ENCODE data around the gene RAB8B.

RAB8B gene

GRCh38 chr15:63185206-63185605 lies 4.2 kb upstream of the RAB8B start:
- H3K9ac ChIP-seq (ENCODE audit: low read length): no peak overlapping the region
- no peak for TF ChIP-seq EZH2phosphoT487 (conservative IDR thresholded peaks at IDR 0.05; ENCODE audit: low read length)
- TF ChIP-seq CTCF (IDR thresholded peaks at IDR 0.05; ENCODE audit: insufficient read depth, low read length, poor library complexity, severe bottlenecking): no peak
- H3K36me3 ChIP-seq (ENCODE audit: low read length): no peaks in the 10 kb centered on the region
- no peak overlapping the region for H2AFZ ChIP-seq (ENCODE audit: low read depth, low read length, severe bottlenecking)
- peaks cover 8% of the 10 kb centered on the region for H3K79me2 ChIP-seq (ENCODE audit: insufficient read depth, low read length)
- no peaks in the 10 kb centered on the region for H3K27me3 ChIP-seq (ENCODE audit: low read length)
- no peak overlapping the region for H3K27ac ChIP-seq (ENCODE audit: low read depth, low read length)
- H3K4me3 ChIP-seq (ENCODE audit: insufficient read depth, low read length, poor library complexity, severe bottlenecking): no peak overlapping the region
- peaks cover 2% of the 10 kb centered on the region; the same call in 1 of the 2 replicates for H3F3A ChIP-seq (ENCODE audit: insufficient read depth)
- H3K9me3 ChIP-seq (ENCODE audit: insufficient read depth, low read length): no peaks in the 10 kb centered on the region
- H3K4me2 ChIP-seq (ENCODE audit: low read depth, low read length, poor library complexity, severe bottlenecking): no peak overlapping the region
- H3K9me2 ChIP-seq (replicated peaks; ENCODE audit: insufficient read depth, low read length): no peaks in the 10 kb centered on the region
- no peaks in the 10 kb centered on the region for H4K20me1 ChIP-seq (ENCODE audit: low read depth, low read length)

GRCh38 chr15:63186065-63186464 lies 3.3 kb upstream of the RAB8B start:
- Histone ChIP-seq H3F3A (ENCODE audit: insufficient read depth) (peaks cover 10% of the 10 kb centered on the region), H4K20me1 (ENCODE audit: low read depth, low read length) (no peaks in the 10 kb centered on the region), H3K79me2 (ENCODE audit: insufficient read depth, low read length) (peaks cover 17% of the 10 kb centered on the region), H3K27me3 (ENCODE audit: low read length) (no peaks in the 10 kb centered on the region), H3K9me3 (ENCODE audit: insufficient read depth, low read length) (no peaks in the 10 kb centered on the region), H3K4me3 (ENCODE audit: insufficient read depth, low read length, poor library complexity, severe bottlenecking) (no peak overlapping the region), H3K9ac (ENCODE audit: low read length) (no peak overlapping the region), H2AFZ (ENCODE audit: low read depth, low read length, severe bottlenecking) (no peak overlapping the region), H3K4me2 (ENCODE audit: low read depth, low read length, poor library complexity, severe bottlenecking) (no peak overlapping the region), H3K36me3 (ENCODE audit: low read length) (no peaks in the 10 kb centered on the region), H3K27ac (ENCODE audit: low read depth, low read length) (no peak overlapping the region), H3K9me2 (replicated peaks; ENCODE audit: insufficient read depth, low read length) (no peaks in the 10 kb centered on the region)
- TF ChIP-seq CTCF (IDR thresholded peaks at IDR 0.05; ENCODE audit: insufficient read depth, low read length, poor library complexity, severe bottlenecking): no peak
- TF ChIP-seq EZH2phosphoT487 (conservative IDR thresholded peaks at IDR 0.05; ENCODE audit: low read length): no peak

GRCh38 chr15:63187589-63188226 lies 1.7 kb upstream of the RAB8B start:
- Histone ChIP-seq H3K27ac (ENCODE audit: low read depth, low read length) (no peak overlapping the region), H3K4me3 (ENCODE audit: insufficient read depth, low read length, poor library complexity, severe bottlenecking) (no peak overlapping the region), H3F3A (ENCODE audit: insufficient read depth) (peaks cover 27% of the 10 kb centered on the region), H2AFZ (ENCODE audit: low read depth, low read length, severe bottlenecking) (no peak overlapping the region), H3K9me2 (replicated peaks; ENCODE audit: insufficient read depth, low read length) (no peaks in the 10 kb centered on the region), H3K9ac (ENCODE audit: low read length) (no peak overlapping the region), H3K4me2 (ENCODE audit: low read depth, low read length, poor library complexity, severe bottlenecking) (no peak overlapping the region), H3K36me3 (ENCODE audit: low read length) (no peaks in the 10 kb centered on the region), H4K20me1 (ENCODE audit: low read depth, low read length) (no peaks in the 10 kb centered on the region), H3K27me3 (ENCODE audit: low read length) (no peaks in the 10 kb centered on the region), H3K9me3 (ENCODE audit: insufficient read depth, low read length) (no peaks in the 10 kb centered on the region), H3K79me2 (ENCODE audit: insufficient read depth, low read length) (peaks cover 31% of the 10 kb centered on the region)
- TF ChIP-seq EZH2phosphoT487 (conservative IDR thresholded peaks at IDR 0.05; ENCODE audit: low read length) (no peak), CTCF (IDR thresholded peaks at IDR 0.05; ENCODE audit: insufficient read depth, low read length, poor library complexity, severe bottlenecking) (no peak)
